T-helper 1 cell treated with Interleukin-12 subunit alpha and Interleukin-12 subunit beta and Interleukin-4 antibody, amounts not matched to agents 30 μg/mL and 1 μg/mL, for 36 hours (primary cell): Measurements from ENCODE around the gene TWIST2.

Source experiments
- H3K27ac Mint-ChIP-seq: one replicate; pipeline ENCODE4 v1.8.0; 2021; ENCODE audit warnings: mild to moderate bottlenecking, mixed read lengths
- H3K27me3 Mint-ChIP-seq: one replicate; pipeline ENCODE4 v1.8.0; 2021; ENCODE audit warnings: low read depth, mixed read lengths
- H3K36me3 Mint-ChIP-seq: one replicate; pipeline ENCODE4 v1.8.0; 2021; ENCODE audit warnings: low read depth, mixed read lengths
- H3K4me1 Mint-ChIP-seq: one replicate; pipeline ENCODE4 v1.8.0; 2021; ENCODE audit warnings: low read depth, mixed read lengths
- H3K4me3 Mint-ChIP-seq: one replicate; pipeline ENCODE4 v1.8.0; 2021; ENCODE audit warnings: mild to moderate bottlenecking, moderate library complexity, mixed read lengths
- H3K9me3 Mint-ChIP-seq: one replicate; pipeline ENCODE4 v1.8.0; 2021; ENCODE audit warnings: mixed read lengths

Gene TWIST2

DNA sequence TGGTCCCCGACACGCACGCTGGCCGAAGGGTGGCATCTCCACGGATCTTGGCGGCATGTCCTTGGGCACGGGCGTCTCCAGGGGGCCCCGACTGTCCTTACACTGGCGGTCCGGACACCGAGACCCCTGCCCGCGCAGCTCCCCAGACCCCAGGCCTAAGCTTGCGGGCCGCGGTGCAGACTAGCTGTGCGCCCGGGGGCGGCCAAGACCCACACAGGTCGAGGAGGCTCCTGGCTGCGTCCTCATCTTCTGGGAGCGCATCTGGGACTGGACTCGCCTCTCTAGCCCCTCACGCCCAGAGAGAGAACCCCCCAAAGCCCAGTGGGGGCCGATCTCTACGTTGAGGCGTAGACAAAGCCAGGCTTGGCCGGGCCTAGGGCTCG is 475 bp upstream of the TWIST2 start:
- Mint-ChIP-seq H3K27ac (no peak overlapping the region), H3K36me3 (no peaks in the 10 kb centered on the region), H3K4me1 (no peaks in the 10 kb centered on the region), H3K9me3 (no peaks in the 10 kb centered on the region), H3K27me3 (peaks cover 61% of the 10 kb centered on the region), H3K4me3 (no peak overlapping the region)

DNA sequence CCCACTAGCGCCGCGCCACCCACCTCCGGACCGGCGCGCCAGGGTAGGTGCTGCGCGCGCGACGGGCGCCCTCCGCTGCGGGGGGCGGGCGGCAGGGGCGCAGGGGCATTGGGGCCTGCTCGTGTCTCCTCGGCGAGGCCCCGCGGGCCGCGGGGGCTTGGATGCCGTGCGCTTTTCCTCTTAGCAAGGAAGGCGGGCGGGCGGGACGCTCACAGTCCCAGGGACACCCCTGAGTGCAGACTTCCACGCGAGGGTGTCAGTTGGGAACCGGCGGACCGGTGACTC is 748 bp downstream of the TWIST2 start:
- no peaks in the 10 kb centered on the region for H3K36me3 Mint-ChIP-seq
- H3K9me3 Mint-ChIP-seq, result no peaks in the 10 kb centered on the region
- H3K27me3 Mint-ChIP-seq, result peaks cover 56% of the 10 kb centered on the region
- no peak overlapping the region for H3K4me3 Mint-ChIP-seq
- H3K27ac Mint-ChIP-seq, result no peak overlapping the region
- H3K4me1 Mint-ChIP-seq, result no peaks in the 10 kb centered on the region

DNA sequence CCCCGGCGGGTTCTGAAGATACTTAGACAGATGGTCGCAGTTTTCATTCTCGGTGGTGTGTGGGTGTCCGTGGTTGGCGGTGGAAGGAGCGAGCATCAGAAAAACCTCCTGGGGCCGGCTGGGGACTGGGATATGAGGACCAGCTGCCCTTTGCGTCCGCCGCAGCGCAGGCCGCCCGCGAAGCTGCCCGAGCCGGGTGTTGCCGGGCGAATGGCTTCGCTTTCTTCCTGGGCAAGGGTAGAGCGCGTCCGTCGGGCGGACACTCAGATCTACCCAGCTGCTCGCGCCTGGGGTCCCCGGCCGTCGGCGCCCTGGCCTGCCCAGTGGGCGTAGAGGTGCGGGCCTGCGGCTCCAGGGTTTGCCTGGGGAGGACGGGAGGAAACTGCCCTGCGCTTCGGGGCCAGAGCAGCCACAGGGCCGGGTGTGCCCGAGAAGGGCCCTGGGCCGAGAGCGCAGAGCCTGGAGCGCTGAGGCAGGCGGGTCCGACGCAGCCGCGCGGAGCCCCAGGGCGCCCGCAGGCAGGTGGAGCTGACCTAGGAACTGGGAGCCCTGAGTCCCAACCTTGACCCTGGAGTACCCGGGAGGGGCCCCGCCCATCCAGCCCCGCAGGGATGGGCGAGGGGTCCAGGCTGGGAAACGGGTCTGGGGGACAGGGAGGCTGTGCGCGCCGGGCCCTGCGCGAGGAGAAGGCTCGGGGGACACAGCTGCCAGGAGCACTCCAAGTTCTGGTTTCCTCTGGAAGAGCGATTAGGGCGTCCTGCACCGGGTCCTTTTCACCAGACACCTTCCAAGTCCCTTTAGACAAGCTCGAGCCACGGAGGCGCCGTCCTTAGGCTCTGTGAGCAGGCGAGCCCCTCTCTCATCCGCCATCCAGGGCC is 1.3 kb downstream of the TWIST2 start:
- Mint-ChIP-seq H3K9me3 (no peaks in the 10 kb centered on the region), H3K27me3 (peaks cover 51% of the 10 kb centered on the region), H3K4me3 (no peak overlapping the region)

DNA sequence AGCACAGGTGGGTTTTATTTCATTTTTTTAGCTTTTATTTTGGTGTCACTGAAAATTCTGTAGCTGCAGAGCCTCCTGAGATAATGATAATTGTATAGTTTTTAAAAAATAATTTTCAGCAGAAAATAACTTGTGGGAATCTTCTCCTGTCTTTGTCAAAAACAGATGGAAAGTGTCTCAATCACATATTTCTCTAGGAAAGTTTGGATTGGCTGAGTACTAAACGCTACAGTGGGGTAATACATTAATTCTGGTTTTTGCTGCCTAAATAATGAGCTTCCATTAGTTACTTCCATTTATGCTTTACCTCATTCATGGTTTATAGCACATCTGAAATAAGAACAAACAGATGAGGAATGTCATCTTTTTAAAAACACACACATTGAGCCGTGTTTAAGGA is 2.2 kb downstream of the TWIST2 start:
- no peak overlapping the region for H3K27ac Mint-ChIP-seq
- H3K36me3 Mint-ChIP-seq, result no peaks in the 10 kb centered on the region
- H3K9me3 Mint-ChIP-seq, result no peaks in the 10 kb centered on the region
- no peak overlapping the region for H3K4me3 Mint-ChIP-seq
- peaks cover 42% of the 10 kb centered on the region for H3K27me3 Mint-ChIP-seq
- no peaks in the 10 kb centered on the region for H3K4me1 Mint-ChIP-seq

More for the DNA sequence above, 1.3 kb downstream of the TWIST2 start:
- Mint-ChIP-seq H3K27ac (no peak overlapping the region), H3K4me1 (no peaks in the 10 kb centered on the region), H3K36me3 (no peaks in the 10 kb centered on the region)

DNA sequence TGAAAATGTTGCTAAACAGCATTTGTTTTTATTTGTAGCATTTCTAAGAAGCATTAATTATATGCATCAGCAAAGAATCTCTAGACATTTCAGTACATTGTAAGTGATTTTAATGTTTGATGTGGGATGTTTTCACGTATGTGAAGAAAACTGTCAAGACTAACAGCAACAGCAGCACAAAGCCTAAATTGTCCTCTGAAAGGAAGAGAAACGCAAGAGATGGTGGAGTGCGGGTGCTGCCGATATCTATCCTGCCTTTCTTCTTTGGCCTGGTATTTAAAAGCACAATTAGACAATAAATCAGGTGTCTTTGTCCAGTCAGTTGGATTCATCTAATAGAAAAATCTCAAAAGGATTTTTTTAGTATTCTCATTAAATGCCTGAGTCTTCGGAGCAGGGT is 3.1 kb downstream of the TWIST2 start:
- no peak overlapping the region for H3K27ac Mint-ChIP-seq
- H3K36me3 Mint-ChIP-seq, result no peaks in the 10 kb centered on the region
- H3K9me3 Mint-ChIP-seq, result no peaks in the 10 kb centered on the region
- no peaks in the 10 kb centered on the region for H3K4me1 Mint-ChIP-seq
- peaks cover 36% of the 10 kb centered on the region for H3K27me3 Mint-ChIP-seq
- H3K4me3 Mint-ChIP-seq, result no peak overlapping the region

DNA sequence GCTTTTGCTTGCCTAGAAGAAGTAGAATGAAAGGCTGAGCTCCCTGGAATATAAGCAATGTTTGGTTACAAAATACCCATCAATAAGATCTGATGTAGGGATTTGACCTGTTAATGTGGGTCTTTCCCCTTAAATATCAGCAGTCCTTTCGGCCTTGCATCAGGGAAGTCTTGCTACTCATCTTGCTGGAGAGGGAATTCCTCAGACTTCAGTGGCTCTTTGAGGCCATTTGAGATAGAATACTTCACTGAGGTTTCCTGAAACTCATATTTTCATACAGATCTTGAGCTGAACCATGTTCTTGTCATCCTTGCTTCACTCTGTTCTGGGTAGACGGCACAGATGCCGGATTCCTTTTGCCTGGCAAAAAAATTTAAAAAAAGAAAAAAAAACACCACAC is 3.9 kb downstream of the TWIST2 start:
- no peaks in the 10 kb centered on the region for H3K4me1 Mint-ChIP-seq
- no peak overlapping the region for H3K4me3 Mint-ChIP-seq
- H3K27me3 Mint-ChIP-seq, result peaks cover 31% of the 10 kb centered on the region
- H3K27ac Mint-ChIP-seq, result no peak overlapping the region
- H3K9me3 Mint-ChIP-seq, result no peaks in the 10 kb centered on the region
- no peaks in the 10 kb centered on the region for H3K36me3 Mint-ChIP-seq

DNA sequence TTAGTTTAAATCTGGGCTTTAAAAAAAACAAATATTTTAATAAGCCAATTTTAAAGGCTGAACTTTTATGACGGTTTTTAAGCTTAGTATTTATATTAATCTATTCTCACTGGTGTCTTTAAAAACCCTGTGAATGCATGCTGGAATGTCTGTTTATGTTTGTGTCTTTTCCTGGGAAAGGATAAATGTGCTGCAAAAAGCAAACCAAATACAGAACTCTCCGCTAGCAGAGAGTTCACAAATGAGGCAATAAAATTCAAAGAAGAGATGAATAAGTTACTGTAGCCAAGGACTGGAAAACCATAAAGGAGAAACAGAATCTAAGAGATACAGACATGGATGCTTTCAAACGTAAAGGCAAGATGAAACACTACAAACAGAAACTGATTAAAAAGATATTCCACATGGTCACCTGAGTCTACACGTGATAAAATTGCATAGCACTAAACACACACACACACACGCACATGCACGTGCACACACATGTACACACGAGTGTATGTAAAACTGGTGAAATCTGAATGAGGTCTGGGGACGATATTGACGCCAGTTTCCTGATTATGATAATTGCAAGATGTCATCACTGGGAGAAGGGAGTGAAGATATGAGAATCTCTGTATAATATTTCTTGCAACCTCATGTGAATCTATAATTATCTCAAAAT is 4.5 kb downstream of the TWIST2 start:
- Mint-ChIP-seq H3K9me3 (no peaks in the 10 kb centered on the region), H3K27me3 (peaks cover 31% of the 10 kb centered on the region), H3K27ac (no peak overlapping the region), H3K4me3 (no peak overlapping the region), H3K36me3 (no peaks in the 10 kb centered on the region), H3K4me1 (no peaks in the 10 kb centered on the region)

DNA sequence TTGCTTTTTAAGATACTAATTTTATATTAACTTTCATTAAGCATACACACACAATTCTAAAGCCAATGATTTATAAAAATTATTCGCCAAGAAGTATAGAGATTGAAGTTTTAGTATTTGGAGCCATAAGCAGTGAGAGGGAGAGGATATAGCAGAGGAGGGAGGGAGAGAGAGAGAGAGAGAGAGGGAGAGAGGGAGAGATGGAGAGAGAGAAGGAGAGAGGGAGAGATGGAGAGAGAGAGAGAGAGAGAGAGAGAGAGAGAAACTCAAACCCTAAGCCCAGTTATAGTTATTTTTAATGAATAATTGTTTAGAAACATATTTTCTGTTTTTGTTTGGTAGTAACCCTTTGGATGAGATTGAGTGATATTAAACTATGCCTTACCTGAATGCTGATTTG is 5.3 kb downstream of the TWIST2 start:
- Mint-ChIP-seq H3K4me1 (no peaks in the 10 kb centered on the region), H3K36me3 (no peaks in the 10 kb centered on the region), H3K27ac (no peak overlapping the region), H3K27me3 (peaks cover 31% of the 10 kb centered on the region), H3K9me3 (no peaks in the 10 kb centered on the region), H3K4me3 (no peak overlapping the region)

DNA sequence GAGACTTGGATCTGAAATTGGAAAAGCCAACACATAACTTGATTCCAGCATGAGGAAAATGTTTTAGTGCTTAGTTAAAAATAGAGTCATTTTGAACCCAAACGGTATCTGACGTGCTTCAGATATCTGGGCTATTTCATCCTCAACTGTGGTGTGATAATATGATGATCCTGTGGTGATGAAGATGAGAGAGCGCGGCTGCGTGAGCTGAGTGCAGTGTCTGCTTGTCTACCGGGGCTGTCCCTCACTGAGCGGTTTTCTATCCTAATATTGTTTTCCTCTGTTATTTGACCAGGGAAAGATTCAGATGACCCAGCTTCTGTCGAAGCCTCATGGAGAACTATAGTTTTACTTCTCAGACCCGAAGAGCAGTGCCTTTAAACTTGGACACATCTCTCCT is 5.8 kb downstream of the TWIST2 start:
- Mint-ChIP-seq H3K4me3 (no peak overlapping the region), H3K27ac (no peak overlapping the region), H3K9me3 (no peaks in the 10 kb centered on the region), H3K4me1 (no peaks in the 10 kb centered on the region), H3K27me3 (peaks cover 31% of the 10 kb centered on the region), H3K36me3 (no peaks in the 10 kb centered on the region)

DNA sequence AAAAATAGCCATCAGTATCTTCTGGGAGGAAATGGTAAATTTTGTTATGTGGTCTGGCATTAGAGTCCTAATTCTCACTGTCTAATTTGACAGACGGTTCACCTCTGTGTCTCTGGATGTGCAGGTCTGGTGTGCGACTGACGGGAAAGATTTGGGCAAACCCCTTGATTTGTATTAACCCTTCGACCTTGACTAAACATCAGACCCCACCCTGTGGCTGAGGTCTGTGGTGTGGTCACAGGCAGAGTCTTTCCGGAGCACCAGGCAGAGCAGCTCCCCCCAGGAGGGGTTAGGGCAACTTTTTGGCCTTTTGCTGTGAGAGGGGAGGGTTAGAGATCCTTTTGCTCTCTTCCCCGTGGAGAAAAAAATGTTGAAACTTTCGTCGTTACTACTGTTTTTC is 6.4 kb downstream of the TWIST2 start:
- H3K36me3 Mint-ChIP-seq, result no peaks in the 10 kb centered on the region
- H3K9me3 Mint-ChIP-seq, result no peaks in the 10 kb centered on the region
- H3K4me1 Mint-ChIP-seq, result no peaks in the 10 kb centered on the region
- peaks cover 31% of the 10 kb centered on the region for H3K27me3 Mint-ChIP-seq
- H3K4me3 Mint-ChIP-seq, result no peak overlapping the region
- H3K27ac Mint-ChIP-seq, result no peak overlapping the region

DNA sequence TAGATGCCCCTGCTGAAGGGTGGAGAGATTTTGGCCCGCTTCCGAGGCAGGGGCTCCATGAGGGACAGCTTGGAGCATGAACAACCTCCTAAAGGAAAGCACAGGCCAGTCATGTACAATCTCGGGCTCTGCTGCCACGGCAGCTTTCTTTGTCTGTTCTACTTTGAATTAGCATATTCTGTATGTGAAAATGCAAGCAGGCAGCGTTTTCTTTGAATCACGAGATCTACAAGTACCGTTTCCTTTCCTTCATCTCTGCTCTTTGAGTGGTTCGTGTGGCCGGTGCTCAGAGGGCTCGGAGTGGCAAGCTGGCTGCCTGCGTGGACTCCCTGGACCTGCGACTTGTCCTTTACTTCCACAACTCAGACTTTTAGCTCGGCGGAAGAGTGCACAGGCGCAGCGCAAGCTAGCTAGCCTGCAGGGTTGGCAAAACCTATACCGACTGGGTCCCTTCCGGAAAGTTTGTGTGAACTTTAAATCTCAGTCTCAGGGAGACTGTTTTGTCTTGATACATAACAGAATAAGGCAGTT is 6.9 kb downstream of the TWIST2 start:
- no peak overlapping the region for H3K27ac Mint-ChIP-seq
- peaks cover 29% of the 10 kb centered on the region for H3K27me3 Mint-ChIP-seq
- no peaks in the 10 kb centered on the region for H3K36me3 Mint-ChIP-seq
- no peaks in the 10 kb centered on the region for H3K4me1 Mint-ChIP-seq
- H3K4me3 Mint-ChIP-seq, result no peak overlapping the region
- H3K9me3 Mint-ChIP-seq, result no peaks in the 10 kb centered on the region

DNA sequence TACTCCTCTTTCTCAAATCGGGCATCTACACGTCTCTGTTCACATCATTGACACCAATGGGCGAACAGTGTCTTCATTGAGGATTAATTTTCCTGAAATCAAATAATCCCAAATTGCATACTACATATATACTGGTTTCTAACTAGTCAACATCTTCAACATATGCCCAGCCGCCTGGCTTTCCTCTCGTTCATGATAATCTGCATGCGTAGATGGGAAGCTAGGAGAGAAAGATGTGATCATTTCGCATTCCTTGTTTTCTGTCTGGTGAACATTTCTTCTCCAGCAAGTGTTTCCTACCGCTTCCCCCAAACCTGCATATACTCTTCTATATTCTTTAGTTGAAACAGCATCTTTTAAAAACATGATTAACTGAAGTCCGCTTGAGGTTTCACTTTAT is 7.4 kb downstream of the TWIST2 start:
- Mint-ChIP-seq H3K27ac (no peak overlapping the region), H3K36me3 (no peaks in the 10 kb centered on the region), H3K27me3 (peaks cover 24% of the 10 kb centered on the region), H3K9me3 (no peaks in the 10 kb centered on the region), H3K4me3 (no peak overlapping the region), H3K4me1 (no peaks in the 10 kb centered on the region)

DNA sequence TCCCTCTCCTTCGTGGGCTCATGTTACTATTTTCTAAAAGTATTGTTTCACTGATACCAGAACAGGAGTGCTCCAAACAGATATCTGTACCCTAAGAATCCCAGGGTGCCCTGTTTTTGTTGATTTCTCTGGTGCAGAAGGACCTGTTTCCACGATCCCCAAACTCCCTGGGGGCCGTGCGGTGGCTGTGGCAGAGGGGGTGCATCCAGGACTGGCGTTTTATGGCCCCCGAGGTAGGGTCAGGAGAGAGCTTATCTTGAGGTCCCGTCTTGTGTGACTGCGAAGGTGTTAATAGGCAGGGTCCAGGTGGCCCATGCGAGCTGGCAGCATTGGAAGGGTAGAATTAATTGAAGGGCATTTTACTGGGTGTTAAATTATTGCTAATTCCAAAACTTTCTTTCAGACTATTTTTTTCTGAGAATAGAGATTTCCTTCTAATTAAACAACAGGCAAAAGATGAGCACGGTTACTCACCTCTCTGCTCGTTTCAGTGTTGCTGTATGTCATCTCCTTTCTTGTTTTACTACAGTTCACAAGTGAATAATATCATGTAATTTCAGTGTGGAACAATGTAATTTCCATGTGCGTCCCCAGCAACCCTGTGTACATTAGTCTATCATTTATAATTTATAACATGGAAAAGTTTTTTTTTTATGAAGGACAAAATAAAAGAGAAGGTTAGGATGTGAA is 8.2 kb downstream of the TWIST2 start:
- no peaks in the 10 kb centered on the region for H3K4me1 Mint-ChIP-seq
- no peak overlapping the region for H3K4me3 Mint-ChIP-seq
- no peak overlapping the region for H3K27ac Mint-ChIP-seq
- H3K27me3 Mint-ChIP-seq, result peaks cover 16% of the 10 kb centered on the region
- no peaks in the 10 kb centered on the region for H3K9me3 Mint-ChIP-seq
- H3K36me3 Mint-ChIP-seq, result no peaks in the 10 kb centered on the region

DNA sequence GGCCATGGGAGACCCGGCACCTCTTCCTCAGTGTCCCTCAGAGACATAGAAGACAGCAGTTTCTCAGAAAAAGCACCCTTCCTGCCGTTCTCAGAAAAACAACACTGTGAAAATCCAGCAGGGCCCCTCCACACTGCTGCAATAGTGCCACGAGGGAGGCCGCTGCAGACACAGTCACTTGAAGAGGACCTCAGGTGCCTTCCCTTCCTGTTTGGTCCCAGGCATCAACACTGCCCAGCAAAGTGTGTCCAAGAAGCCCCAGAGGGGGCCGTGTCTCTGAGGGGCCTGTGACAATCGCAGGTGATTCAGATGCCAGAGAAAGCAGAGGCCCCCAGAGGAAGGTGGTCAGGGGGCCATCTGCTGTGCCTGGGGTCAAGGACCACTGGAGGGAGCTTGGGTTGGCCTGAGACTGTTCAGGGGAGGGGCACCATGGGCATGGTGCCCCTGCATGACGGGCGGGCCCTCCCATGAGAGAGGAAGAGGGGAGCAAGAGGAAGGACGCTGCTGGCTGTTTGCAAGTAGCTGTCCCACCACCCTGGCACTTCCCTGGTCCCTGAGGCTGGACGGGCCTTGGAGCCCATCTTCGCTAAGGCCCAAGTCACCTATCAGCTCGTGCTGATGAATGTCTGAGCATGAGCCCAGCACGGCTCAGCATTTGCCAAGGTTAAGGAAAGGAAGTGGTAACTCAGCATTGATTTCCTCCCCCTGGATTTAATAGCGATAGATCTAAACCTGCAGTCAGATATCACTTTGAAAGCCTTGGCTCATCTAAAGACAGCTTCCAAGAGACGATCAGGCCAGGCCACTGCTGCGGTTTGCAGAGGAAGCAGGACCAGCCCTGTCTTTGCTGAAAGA is 9.1 kb downstream of the TWIST2 start:
- no peaks in the 10 kb centered on the region for H3K9me3 Mint-ChIP-seq
- H3K4me1 Mint-ChIP-seq, result no peaks in the 10 kb centered on the region
- H3K4me3 Mint-ChIP-seq, result no peak overlapping the region
- H3K27ac Mint-ChIP-seq, result no peak overlapping the region
- H3K27me3 Mint-ChIP-seq, result peaks cover 7% of the 10 kb centered on the region
- H3K36me3 Mint-ChIP-seq, result no peaks in the 10 kb centered on the region
